Measurements from ENCODE around the gene TWF2.

Gene TWF2

GRCh38 chr3:52256622-52257021 is 17.7 kb upstream of the TWF2 start:
- DNase-seq: no peak

GRCh38 chr3:52256159-52256558 is 17.2 kb upstream of the TWF2 start:
- no peak for DNase-seq

- DNase-seq: no peak
These were observed 15.7 kb upstream of the TWF2 start for GRCh38 chr3:52254608-52255007.

- DNase-seq: no peak
These were observed 14.7 kb upstream of the TWF2 start for GRCh38 chr3:52253314-52254304.

- no peak for DNase-seq
These were observed 11.2 kb upstream of the TWF2 start for GRCh38 chr3:52250122-52250521.

GRCh38 chr3:52249683-52250082 is 10.7 kb upstream of the TWF2 start:
- DNase-seq: no peak

- DNase-seq: peak; percentile 24
These were observed 10.0 kb upstream of the TWF2 start for GRCh38 chr3:52248816-52249547.

GRCh38 chr3:52248165-52248541 is 9.2 kb upstream of the TWF2 start:
- DNase-seq: no peak

- no peak for DNase-seq
These were observed 8.6 kb upstream of the TWF2 start for GRCh38 chr3:52247409-52248164.

- DNase-seq: no peak
These were observed 7.9 kb upstream of the TWF2 start for GRCh38 chr3:52246728-52247408.

- DNase-seq: no peak
These were observed 7.3 kb upstream of the TWF2 start for GRCh38 chr3:52246264-52246620.

- no peak for DNase-seq
These were observed 6.6 kb upstream of the TWF2 start, which contains the start of gene PPM1M for GRCh38 chr3:52245322-52246263. Gene PPM1M (plus strand): TSS chr3:52245759. CDS start chr3:52245825, 66 bp downstream.

- no peak for DNase-seq
These were observed 5.1 kb upstream of the TWF2 start for GRCh38 chr3:52243791-52244628.

- no peak for DNase-seq
These were observed 3.1 kb upstream of the TWF2 start for GRCh38 chr3:52242039-52242438.

GRCh38 chr3:52240886-52241370 is 2.0 kb upstream of the TWF2 start:
- no peak for DNase-seq

- DNase-seq: peak; percentile 84
These were observed 1.3 kb upstream of the TWF2 start for GRCh38 chr3:52240059-52240885.

- no peak for DNase-seq
These were observed 681 bp downstream of the TWF2 start for GRCh38 chr3:52238193-52238760.

GRCh38 chr3:52237657-52238172 is 1.2 kb downstream of the TWF2 start:
- DNase-seq: no peak

All from NCI-H2171 treated with DMSO at 0.1 percent for 48 hours (cell line).